ENCODE data around the gene USP46.
A peak's percentile ranks its signal among the peaks of the same experiment; 100 is the strongest.

USP46 gene

DNA sequence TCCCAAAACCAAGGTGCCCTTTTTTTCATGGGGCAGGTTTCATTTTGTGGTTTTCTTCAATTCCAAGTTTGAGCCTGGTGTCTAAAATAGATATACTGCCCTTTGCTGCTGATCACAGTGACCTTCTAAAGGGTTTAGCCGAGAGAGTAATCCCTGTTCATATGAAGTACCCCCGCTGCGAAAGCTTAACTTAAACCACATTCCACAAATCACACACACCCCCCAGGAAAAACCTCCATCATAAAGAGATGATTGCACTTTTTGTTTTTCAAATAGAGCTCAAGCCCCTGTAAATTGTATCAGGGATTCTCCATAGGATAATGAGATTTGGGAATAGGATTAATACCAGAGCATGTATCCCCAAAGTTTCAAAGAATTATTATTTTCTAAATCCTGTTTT, 90.8 kb downstream of the USP46 start:
- no peak for DNase-seq

DNA sequence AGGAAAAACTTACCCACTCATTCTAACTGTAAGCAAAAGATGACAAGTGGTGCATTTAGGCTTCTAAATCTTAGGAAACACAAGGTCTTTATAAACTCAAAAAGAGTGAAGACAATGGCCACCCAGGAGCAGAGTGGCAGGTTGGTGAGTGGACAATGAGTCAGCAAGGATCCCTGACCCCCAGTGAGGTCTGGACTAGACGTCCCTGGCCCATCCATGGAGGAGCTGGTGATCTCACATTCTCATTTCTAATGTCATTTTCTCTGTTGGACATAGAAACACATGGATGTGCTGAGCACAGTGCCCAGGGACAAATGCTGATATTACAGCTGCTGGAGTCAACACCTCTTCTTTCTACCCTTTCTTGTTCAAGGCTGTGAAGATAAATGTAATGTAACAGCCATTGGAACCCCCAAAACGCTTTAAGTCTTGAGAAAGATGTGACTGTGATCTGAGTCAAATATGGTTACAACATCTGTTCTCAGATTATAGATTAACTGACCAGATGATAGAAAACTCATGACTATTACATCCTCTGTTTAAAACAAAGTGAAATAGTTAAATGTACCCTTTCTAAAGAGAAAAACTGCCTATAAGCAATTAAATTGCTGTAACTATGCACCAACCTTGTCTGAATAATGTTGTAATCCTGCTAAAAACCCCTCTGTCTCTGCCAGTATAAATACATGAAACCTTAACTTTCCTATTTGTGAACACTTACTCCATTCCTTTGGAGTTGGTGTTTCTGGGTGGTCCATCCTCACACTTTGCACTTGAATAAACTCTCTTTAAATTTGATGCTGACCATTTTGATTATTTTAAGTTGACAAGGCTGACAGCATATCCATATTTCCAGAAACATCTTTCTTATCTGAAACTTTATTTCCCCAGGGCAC, 92.7 kb downstream of the USP46 start:
- DNase-seq, result no peak

DNA sequence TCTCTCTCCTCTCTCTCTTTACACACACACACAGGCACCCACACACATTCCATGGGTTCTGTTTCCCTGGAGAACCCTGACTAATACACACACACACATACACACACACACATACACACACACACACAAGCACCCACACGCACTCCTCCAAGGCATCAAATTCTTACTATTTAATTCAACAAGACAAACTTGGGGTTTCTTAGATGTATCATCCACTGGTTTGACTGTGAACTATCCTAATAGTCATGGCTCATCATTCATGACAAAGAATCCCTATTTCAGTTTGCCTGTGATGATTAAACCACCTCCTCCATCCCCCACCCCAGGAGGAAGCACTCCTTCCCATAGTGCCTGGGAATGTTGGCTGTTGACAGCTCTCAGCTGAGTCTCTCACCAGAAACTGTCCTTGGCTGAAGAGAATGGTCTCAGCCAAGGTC, 98.2 kb downstream of the USP46 start:
- DNase-seq, result no peak

DNA sequence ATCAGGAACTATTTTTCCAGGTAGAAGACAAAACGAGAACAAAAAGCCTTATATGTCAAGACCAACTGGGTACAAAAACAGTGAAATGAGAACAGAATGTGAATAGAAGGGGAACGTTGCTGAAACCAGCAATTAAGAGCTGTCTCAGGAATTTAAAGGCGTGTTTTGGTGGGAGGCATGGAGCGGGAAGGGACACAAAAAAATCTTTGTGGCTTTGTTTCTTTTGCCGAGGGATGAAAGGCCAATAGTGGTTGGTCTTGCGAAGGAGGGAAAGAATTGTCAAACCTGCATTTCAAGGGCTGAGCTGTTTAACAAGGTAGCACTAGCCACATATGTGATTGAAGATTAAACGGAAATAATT, 103.8 kb downstream of the USP46 start:
- no peak for DNase-seq

DNA sequence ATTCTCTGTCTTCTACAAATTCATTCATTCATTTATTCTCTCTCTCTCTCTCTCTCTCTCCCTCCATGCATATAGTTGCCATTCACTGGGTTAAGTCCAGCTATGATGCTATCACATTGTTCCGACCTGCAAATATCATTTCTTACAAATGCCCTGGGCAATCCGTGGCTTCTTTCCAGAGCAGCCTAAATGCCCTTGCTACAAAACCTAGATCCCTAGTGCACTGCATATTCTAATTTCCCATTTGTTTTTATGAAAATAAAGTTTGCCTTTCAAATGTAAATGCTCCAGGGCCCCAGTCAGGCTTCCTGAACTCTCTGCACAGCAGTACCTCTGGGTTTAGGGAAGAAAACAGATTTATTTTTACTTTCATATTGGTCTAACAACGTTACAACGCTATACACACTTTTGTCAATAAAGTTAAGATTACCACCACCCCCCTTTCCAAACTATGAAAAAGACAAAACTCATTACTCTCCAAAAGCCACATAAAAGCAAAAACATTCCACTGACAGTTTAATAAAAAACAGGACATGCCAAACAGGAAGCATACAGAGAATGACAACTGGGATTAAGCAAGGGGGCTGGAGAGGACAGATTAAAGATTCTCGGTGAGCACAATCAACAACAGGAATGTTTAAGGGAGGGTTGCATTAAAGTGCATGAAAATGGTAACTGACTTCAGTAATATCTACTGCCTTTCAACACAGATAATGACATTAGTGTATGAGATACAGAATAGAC, 104.3 kb downstream of the USP46 start:
- DNase-seq, result no peak

DNA sequence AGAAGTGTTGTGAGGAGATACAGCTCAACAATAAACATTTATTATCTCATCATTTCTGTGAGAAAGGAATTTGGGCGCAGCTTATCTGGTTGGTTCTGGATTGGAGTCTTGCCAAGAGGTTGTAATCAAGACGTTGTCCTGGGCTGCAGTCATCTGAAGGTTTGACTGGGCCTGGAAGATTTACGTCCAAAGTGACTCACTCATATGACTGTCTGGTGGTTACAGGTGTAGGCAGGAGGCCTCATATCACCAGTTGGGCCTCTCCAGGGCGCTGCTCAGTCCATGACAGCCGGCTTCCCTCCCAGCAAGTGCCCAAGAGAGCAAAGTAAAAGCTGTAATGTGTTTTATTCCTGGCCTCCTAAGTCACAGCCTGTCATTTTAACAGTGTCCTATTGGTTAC, 106.3 kb downstream of the USP46 start:
- DNase-seq, result no peak

DNA sequence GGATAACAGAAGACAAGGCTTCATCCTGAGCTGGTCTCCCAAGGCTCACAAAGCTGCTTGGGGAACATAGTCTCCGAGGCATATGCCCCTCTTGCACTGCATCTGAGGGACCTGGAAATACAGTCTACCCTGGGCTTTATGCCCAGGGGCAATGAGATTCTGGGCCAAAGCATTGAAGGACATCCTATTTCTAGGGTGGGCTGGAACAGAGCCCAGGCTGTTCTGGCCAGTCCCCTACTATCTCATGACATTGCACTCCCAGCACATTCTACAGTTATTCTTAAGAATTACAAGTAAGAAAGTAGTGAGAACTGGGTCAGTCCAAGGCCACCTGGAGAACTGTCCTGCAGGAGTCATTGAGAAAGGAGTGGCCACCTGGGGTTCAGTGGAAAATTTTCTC, 107.6 kb downstream of the USP46 start:
- no peak for DNase-seq

DNA sequence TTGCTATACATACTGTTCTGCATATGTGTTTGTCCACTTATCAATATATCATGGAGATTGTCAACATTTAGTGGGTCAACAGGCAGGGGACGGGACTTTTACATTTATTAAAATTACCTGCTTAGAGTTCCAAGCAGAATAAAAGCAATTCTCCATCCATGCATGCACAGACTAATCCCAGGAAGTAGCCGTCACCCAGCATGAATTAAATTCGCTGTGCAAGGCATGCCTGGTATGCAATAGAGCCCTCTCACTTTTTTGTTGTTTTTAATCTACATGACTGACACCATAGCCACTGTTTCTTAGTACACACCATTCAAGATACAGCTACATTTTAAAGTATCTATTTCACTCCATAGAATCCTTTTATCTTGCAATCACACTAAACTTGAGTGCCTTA, 108.9 kb downstream of the USP46 start:
- no peak for DNase-seq

DNA sequence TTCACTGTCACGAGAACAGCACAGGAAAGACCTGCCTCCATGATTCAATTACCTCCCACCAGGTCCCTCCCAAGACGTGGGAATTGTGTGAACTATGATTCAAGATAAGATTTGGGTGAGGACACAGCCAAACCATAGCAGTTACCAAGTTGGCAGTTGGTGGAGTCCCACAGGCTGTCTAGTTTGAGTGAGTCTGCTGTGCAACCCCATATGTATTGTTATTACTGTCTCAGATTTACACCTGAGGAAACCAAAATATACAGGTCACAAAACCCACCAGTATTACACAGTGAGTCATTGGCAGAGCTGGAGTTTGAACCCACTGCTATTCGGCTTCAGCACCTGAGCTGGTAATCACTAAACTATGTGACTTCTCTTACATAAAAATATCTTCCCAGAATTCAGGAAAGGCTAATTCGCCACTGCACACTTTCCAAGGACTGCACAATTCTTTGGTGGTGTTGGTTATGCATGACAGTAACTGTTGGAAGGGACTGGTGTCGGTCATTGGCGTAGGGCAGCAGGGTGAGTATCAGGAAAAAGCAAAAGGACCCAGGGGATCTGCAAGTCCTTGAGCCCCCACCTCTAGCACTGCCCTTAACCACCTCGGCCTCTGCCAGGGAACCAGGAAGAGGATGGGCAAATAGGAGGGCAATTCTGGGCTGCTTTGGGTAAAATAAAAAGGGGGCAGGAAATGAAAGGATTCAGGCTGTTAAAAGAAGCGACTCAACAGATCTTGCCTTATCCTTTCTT, 110.1 kb downstream of the USP46 start:
- DNase-seq, result no peak

DNA sequence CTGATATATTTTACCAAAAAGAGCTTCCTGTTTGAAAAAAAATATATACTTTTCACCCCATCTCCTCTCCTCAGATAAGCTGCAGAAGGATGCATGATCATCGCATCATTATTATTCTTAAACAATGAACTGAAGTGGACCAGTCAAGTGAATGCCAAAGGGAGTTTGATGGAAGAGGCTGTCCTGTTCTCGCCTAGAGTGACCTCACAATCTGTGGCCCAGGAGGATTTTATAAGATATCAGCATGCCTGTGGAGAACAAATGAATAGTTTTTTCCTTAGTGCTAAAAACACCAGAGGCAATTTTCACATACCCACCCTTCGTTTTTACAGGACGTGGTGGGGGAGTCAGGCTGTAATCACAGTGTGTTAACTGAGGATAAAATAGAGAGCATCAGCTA, 112.7 kb downstream of the USP46 start:
- no peak for DNase-seq

DNA sequence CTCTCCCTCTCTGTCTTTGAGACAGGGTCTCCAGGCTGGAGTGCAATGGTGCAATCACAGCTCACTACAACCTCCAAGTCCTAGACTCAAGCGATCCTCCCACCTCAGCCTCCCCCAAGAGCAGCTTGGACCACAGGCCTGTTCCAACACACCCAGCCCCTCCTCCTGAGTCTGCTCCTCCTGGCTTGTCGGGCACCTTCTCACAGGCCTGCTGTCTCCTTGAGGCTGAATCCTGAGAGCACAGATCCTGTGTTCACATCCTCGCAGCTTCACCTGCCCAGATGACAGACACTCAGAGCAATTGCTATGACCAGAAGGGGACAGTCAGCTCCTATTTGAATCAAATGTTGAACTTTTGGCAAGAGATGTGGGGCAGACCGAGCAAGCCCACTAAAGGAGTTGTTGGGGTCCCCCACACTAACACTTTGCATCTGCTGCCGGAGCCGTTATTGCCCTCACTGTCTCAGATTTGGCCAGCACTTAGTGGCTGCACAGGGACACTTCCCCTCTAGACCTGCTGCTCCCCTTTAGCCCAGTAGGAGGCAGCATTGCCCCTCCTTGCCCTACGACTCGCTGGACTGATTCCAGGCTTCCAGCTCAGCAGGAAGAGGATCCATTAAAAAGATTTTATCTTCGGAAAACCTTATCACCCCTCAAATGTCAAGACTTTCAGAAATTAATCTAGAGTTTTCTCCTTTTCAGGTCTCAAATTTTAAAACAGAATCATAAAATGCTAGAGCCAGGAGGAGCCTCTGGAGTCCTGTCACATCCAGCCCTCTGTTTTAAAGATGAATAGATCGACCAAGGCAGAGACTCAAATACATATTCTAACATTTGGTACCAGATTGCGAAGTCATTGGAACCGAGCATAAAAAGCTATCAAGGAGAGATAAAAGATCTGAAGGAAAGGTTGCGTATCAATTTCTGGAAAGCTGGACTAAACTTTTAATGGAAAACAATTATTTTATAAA, 113.7 kb downstream of the USP46 start:
- DNase-seq, result peak; percentile 22
